GM12891 (cell line): ENCODE results near the gene LBHD2.

Experiments
- POLR2A ChIP-seq: IDR thresholded peaks from 2 replicates; pipeline ENCODE4 v1.6.1; 2011; ENCODE audit warnings: low read depth, low read length, control low read depth
- POU2F2 ChIP-seq: IDR thresholded peaks from 2 replicates; pipeline ENCODE4 v1.6.1; 2011; ENCODE audit warnings: low read depth, mild to moderate bottlenecking, control low read depth, low read length, moderate library complexity
- SPI1 ChIP-seq: IDR thresholded peaks from 2 replicates; pipeline ENCODE4 v1.6.1; 2011; ENCODE audit warnings: low read depth, low read length, control low read depth
- TAF1 ChIP-seq: IDR thresholded peaks from 2 replicates; pipeline ENCODE4 v1.6.1; 2011; ENCODE audit warnings: low read depth, low read length, control low read depth

DNA sequence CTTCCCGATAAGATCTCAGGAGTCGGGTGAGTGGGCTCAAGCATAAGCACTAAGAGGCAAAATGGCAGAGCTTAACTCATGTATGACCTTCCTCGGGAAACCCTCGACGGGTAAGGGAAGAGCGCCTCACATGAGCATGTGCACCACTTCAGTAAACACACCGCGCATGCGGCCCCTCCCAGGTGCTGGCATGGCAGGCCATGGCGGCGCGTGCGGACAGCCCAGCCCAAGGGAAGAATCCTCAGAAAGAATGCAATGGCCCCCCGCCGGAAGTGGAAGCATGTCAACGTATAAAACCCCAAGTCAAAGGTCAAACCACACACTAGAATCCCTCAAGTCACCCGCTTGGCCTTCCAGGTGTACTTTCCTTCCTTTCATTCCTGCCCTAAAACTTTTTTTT, 32.6 kb downstream of the LBHD2 start:
- no peak for TF ChIP-seq POU2F2
- TF ChIP-seq TAF1: no peak
- TF ChIP-seq POLR2A: no peak
- TF ChIP-seq SPI1: no peak
